ENCODE measurements around the gene IKZF1. TPM values are rescaled to one million over a fixed set of nuclear protein-coding genes. Genes with fewer than 3 reads are reported as not detected.

Gene IKZF1
- total and polyA plus RNA-seq, 4 donors: 4.0 to 37.8 (median 18.5) TPM

DNA sequence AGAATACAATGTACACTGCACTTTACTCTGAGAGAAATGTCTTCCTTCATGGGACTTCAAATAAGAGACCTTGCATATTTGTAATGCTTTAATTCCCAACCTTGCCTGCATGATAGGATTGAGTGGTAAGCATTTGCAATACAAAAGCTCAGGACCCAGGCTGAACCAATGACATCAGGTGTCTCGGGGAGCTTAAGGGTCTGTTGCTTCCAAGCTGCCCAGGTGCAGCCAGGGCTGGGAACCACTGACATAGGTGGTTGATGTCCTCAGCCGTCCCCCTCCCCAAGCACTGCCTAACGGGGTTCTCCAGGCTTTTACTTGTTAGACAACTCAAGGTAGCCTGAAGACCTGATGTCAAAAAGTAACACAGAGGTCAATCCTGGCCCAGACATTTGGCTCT, 116.5 kb downstream of the IKZF1 start:
- Histone ChIP-seq H3K27me3 (ENCODE audit: control insufficient read depth in 3 of 3, insufficient read depth in 3 of 3, low read length in 2 of 3) (no peaks in the 10 kb centered on the region), H3K9ac (ENCODE audit: insufficient read depth in 1 of 2, low read length in 2 of 2) (no peak overlapping the region), H3K36me3 (ENCODE audit: control insufficient read depth in 4 of 4, insufficient read depth in 4 of 4, low read length in 4 of 4) (no peaks in the 10 kb centered on the region), H3K4me1 (ENCODE audit: control insufficient read depth in 5 of 5, insufficient read depth in 5 of 5, low read length in 5 of 5) (no peaks in the 10 kb centered on the region), H3K9me3 (ENCODE audit: control insufficient read depth in 4 of 4, insufficient read depth in 3 of 4, low read length in 3 of 4) (peaks cover 0 to 2% (median 0%) of the 10 kb centered on the region in 4 donors), H3K4me3 (no peak overlapping the region), H3K27ac (ENCODE audit: low read depth in 1 of 2, low read length in 1 of 2) (no peak overlapping the region)
- WGBS, 2 donors: 74 to 78% methylated on average over 3 of the region's 3 CpGs
- ATAC-seq (ENCODE audit: insufficient read depth, low FRiP score): no peak
- TF ChIP-seq, protein P1, sequence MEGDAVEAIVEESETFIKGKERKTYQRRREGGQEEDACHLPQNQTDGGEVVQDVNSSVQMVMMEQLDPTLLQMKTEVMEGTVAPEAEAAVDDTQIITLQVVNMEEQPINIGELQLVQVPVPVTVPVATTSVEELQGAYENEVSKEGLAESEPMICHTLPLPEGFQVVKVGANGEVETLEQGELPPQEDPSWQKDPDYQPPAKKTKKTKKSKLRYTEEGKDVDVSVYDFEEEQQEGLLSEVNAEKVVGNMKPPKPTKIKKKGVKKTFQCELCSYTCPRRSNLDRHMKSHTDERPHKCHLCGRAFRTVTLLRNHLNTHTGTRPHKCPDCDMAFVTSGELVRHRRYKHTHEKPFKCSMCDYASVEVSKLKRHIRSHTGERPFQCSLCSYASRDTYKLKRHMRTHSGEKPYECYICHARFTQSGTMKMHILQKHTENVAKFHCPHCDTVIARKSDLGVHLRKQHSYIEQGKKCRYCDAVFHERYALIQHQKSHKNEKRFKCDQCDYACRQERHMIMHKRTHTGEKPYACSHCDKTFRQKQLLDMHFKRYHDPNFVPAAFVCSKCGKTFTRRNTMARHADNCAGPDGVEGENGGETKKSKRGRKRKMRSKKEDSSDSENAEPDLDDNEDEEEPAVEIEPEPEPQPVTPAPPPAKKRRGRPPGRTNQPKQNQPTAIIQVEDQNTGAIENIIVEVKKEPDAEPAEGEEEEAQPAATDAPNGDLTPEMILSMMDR (IDR thresholded peaks at IDR 0.05; ENCODE audit: control extremely low read depth, extremely low read depth): no peak
- DNase-seq: no peak

DNA sequence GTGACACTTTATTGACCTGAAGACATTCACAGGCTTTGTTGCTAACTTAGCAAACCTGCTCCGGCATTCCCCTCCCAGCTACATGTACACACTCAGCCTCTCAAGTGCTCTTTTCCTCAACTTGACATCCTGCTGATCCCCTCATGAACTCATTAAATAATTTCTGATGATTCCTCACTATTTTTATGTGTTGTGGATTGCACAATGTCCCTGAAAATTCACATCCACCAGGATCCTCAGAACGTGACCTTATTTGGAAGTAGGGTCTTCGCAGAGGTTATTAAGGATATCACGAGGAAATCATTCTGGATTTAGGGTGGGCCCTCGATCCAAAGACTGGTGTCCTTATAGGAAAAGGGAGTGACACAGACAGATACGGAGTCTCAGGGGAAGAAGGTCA, 118.3 kb downstream of the IKZF1 start:
- Histone ChIP-seq H3K27ac (ENCODE audit: low read depth in 1 of 2, low read length in 1 of 2) (no peak overlapping the region), H3K9me3 (ENCODE audit: control insufficient read depth in 4 of 4, insufficient read depth in 3 of 4, low read length in 3 of 4) (peaks cover 0 to 2% (median 0%) of the 10 kb centered on the region in 4 donors), H3K36me3 (ENCODE audit: control insufficient read depth in 4 of 4, insufficient read depth in 4 of 4, low read length in 4 of 4) (no peaks in the 10 kb centered on the region), H3K9ac (ENCODE audit: insufficient read depth in 1 of 2, low read length in 2 of 2) (no peak overlapping the region), H3K27me3 (ENCODE audit: control insufficient read depth in 3 of 3, insufficient read depth in 3 of 3, low read length in 2 of 3) (no peaks in the 10 kb centered on the region), H3K4me1 (ENCODE audit: control insufficient read depth in 5 of 5, insufficient read depth in 5 of 5, low read length in 5 of 5) (no peaks in the 10 kb centered on the region), H3K4me3 (no peak overlapping the region)
- TF ChIP-seq, protein P1 (IDR thresholded peaks at IDR 0.05; ENCODE audit: control extremely low read depth, extremely low read depth): no peak
- DNase-seq: no peak
- WGBS, 2 donors: 73 to 93% methylated on average over 6 of the region's 6 CpGs
- no peak for ATAC-seq (ENCODE audit: insufficient read depth, low FRiP score)

DNA sequence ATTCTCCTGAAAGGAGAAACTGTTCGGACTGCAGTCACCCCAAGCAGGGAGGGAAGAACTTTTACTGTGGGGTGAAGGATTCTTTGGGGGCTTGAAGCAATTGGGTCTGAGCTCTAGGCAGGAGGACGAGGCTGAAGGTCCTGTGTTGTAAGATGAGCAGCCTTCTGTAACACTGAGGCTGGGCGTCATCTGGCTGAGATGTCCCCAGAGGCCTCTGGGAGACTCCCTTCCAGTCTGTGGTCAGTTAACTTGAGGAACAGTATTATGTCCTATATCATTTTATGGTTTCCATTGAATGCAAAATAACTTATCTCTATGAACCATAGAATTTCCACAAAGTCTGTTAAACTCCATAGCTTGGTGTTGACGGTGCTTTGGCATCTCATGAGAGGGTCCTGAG, 119.3 kb downstream of the IKZF1 start:
- WGBS, 2 donors: 63 to 75% methylated on average over 4 of the region's 4 CpGs
- Histone ChIP-seq H3K9me3 (ENCODE audit: control insufficient read depth in 4 of 4, insufficient read depth in 3 of 4, low read length in 3 of 4) (peaks cover 0 to 2% (median 0%) of the 10 kb centered on the region in 4 donors), H3K4me3 (no peak overlapping the region), H3K27me3 (ENCODE audit: control insufficient read depth in 3 of 3, insufficient read depth in 3 of 3, low read length in 2 of 3) (no peaks in the 10 kb centered on the region), H3K4me1 (ENCODE audit: control insufficient read depth in 5 of 5, insufficient read depth in 5 of 5, low read length in 5 of 5) (no peaks in the 10 kb centered on the region), H3K36me3 (ENCODE audit: control insufficient read depth in 4 of 4, insufficient read depth in 4 of 4, low read length in 4 of 4) (no peaks in the 10 kb centered on the region), H3K27ac (ENCODE audit: low read depth in 1 of 2, low read length in 1 of 2) (no peak overlapping the region), H3K9ac (ENCODE audit: insufficient read depth in 1 of 2, low read length in 2 of 2) (no peak overlapping the region)
- TF ChIP-seq, protein P1 (IDR thresholded peaks at IDR 0.05; ENCODE audit: control extremely low read depth, extremely low read depth): no peak
- DNase-seq (no peak), ATAC-seq (ENCODE audit: insufficient read depth, low FRiP score) (no peak)

DNA sequence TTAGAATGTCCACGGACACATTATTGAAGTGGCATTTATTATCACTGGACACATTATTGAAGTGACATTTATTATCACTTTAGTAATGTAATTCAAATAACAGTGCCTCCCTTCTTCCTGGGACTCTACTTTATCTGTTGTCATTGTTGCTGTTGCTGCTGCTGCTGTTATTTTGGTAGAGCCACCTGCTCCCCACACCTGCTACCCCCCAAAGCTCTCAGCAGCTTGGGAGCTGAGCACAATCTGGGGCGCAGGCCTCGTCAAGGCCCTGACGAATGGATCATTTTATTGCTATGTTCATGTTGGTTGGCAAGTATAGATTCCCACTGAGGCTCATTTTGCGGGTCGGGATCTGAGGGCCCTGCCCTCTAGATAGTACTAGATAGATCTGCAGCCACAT, 120.8 kb downstream of the IKZF1 start:
- Histone ChIP-seq H3K9ac (ENCODE audit: insufficient read depth in 1 of 2, low read length in 2 of 2) (no peak overlapping the region), H3K4me1 (ENCODE audit: control insufficient read depth in 5 of 5, insufficient read depth in 5 of 5, low read length in 5 of 5) (no peaks in the 10 kb centered on the region), H3K27me3 (ENCODE audit: control insufficient read depth in 3 of 3, insufficient read depth in 3 of 3, low read length in 2 of 3) (no peaks in the 10 kb centered on the region), H3K27ac (ENCODE audit: low read depth in 1 of 2, low read length in 1 of 2) (no peak overlapping the region), H3K36me3 (ENCODE audit: control insufficient read depth in 4 of 4, insufficient read depth in 4 of 4, low read length in 4 of 4) (no peaks in the 10 kb centered on the region), H3K9me3 (ENCODE audit: control insufficient read depth in 4 of 4, insufficient read depth in 3 of 4, low read length in 3 of 4) (peaks cover 0 to 2% (median 0%) of the 10 kb centered on the region in 4 donors), H3K4me3 (no peak overlapping the region)
- no peak for ATAC-seq (ENCODE audit: insufficient read depth, low FRiP score)
- TF ChIP-seq, protein P1 (IDR thresholded peaks at IDR 0.05; ENCODE audit: control extremely low read depth, extremely low read depth): no peak
- DNase-seq: no peak
- 94 to 95% methylated on average over 6 of the region's 6 CpGs for WGBS, 2 donors

All from lung (tissue), 12 donors.